ENCODE measurements around the gene TMED8.
A peak's percentile ranks its signal among the peaks of the same experiment; 100 is the strongest.

The TMED8 gene

GRCh38 chr14:77375973-77376770 lies 722 bp downstream of the TMED8 start:
- H4K8ac ChIP-seq (ENCODE audit: low read depth, low read length): peak overlapping the region; percentile 16
- H3K27me3 ChIP-seq (ENCODE audit: insufficient read depth, low read length, poor library complexity): no peaks in the 10 kb centered on the region
- no peak overlapping the region for H2BK120ac ChIP-seq (ENCODE audit: low read depth, low read length)
- no peak overlapping the region for H2AK5ac ChIP-seq (ENCODE audit: low read length)
- H3K4me3 ChIP-seq (ENCODE audit: low read length): peak overlapping the region; percentile 90
- peak overlapping the region; percentile 27 for H3K4me2 ChIP-seq (ENCODE audit: low read length)
- no peak overlapping the region for H4K5ac ChIP-seq (ENCODE audit: low read length)
- H3K27ac ChIP-seq (ENCODE audit: low read depth, low read length): no peak overlapping the region
- peak overlapping the region; percentile 93 for H3K9ac ChIP-seq (ENCODE audit: low read length)
- peak; percentile 34 for DNase-seq
- WGBS (ENCODE audit: extremely low coverage, insufficient coverage, low lambda C conversion rate): no CpG with 5 or more reads among the region's 24 CpGs
- no peak overlapping the region for H3K23ac ChIP-seq (ENCODE audit: low read length)
- H3K36me3 ChIP-seq (ENCODE audit: control insufficient read depth, insufficient read depth, low read length): no peaks in the 10 kb centered on the region
- no peaks in the 10 kb centered on the region for H3K79me2 ChIP-seq (ENCODE audit: control insufficient read depth, insufficient read depth, low read length)
- H2BK15ac ChIP-seq (replicated peaks; ENCODE audit: low read depth): no peak overlapping the region
- H2BK5ac ChIP-seq (ENCODE audit: low read length): no peak overlapping the region
- no peaks in the 10 kb centered on the region for H3K79me1 ChIP-seq (ENCODE audit: low read length)
- H3K18ac ChIP-seq (ENCODE audit: low read length): peak overlapping the region; percentile 88
- peak overlapping the region; percentile 98 for H3K56ac ChIP-seq (ENCODE audit: low read length)
- H3K4me1 ChIP-seq (ENCODE audit: control insufficient read depth, low read depth, low read length): peaks cover 5% of the 10 kb centered on the region
- H3K4ac ChIP-seq (ENCODE audit: low read depth, low read length): no peak overlapping the region

GRCh38 chr14:77375164-77375950 lies 1.5 kb downstream of the TMED8 start:
- no peak overlapping the region for H3K27ac ChIP-seq (ENCODE audit: low read depth, low read length)
- DNase-seq: no peak
- no peaks in the 10 kb centered on the region for H3K36me3 ChIP-seq (ENCODE audit: control insufficient read depth, insufficient read depth, low read length)
- H2BK120ac ChIP-seq (ENCODE audit: low read depth, low read length): no peak overlapping the region
- no CpG with 5 or more reads among the region's 9 CpGs for WGBS (ENCODE audit: extremely low coverage, insufficient coverage, low lambda C conversion rate)
- H3K4me2 ChIP-seq (ENCODE audit: low read length): no peak overlapping the region
- no peak overlapping the region for H3K56ac ChIP-seq (ENCODE audit: low read length)
- H2BK5ac ChIP-seq (ENCODE audit: low read length): no peak overlapping the region
- no peak overlapping the region for H3K4ac ChIP-seq (ENCODE audit: low read depth, low read length)
- H2AK5ac ChIP-seq (ENCODE audit: low read length): no peak overlapping the region
- H3K79me1 ChIP-seq (ENCODE audit: low read length): no peaks in the 10 kb centered on the region
- no peak overlapping the region for H4K5ac ChIP-seq (ENCODE audit: low read length)
- H3K4me3 ChIP-seq (ENCODE audit: low read length): no peak overlapping the region
- H3K27me3 ChIP-seq (ENCODE audit: insufficient read depth, low read length, poor library complexity): no peaks in the 10 kb centered on the region
- no peak overlapping the region for H3K18ac ChIP-seq (ENCODE audit: low read length)
- H3K79me2 ChIP-seq (ENCODE audit: control insufficient read depth, insufficient read depth, low read length): no peaks in the 10 kb centered on the region
- H2BK15ac ChIP-seq (replicated peaks; ENCODE audit: low read depth): no peak overlapping the region
- H3K23ac ChIP-seq (ENCODE audit: low read length): no peak overlapping the region
- no peak overlapping the region for H3K9ac ChIP-seq (ENCODE audit: low read length)
- peaks cover 5% of the 10 kb centered on the region for H3K4me1 ChIP-seq (ENCODE audit: control insufficient read depth, low read depth, low read length)
- no peak overlapping the region for H4K8ac ChIP-seq (ENCODE audit: low read depth, low read length)

DNA sequence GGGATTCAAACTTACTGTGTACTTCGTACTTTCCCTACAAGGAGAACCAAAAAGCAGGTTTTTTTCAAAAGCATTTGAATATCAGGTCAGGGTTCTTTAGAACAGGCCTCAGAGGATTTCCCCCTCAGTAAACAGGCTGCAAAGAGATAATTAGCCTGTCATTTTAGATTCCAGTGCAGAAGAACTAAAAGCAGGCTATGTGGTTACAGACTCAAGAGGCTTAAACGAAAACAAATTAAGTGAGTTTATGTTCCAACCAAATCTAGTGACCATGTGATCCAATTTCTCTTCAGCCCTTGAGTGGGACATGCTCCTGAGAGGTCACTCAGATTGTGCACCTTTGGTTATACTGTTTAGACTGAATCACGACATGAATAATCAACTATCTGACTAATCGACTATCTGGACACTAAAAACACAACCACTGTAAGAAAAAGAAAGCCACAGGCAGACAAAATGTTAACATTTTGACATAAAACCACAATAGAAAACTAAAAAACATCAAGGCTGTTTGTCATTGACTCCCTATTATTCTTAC lies 4.5 kb downstream of the TMED8 start:
- H3K27ac ChIP-seq (ENCODE audit: low read depth, low read length): no peak overlapping the region
- H4K8ac ChIP-seq (ENCODE audit: low read depth, low read length): no peak overlapping the region
- no peak overlapping the region for H3K56ac ChIP-seq (ENCODE audit: low read length)
- H3K36me3 ChIP-seq (ENCODE audit: control insufficient read depth, insufficient read depth, low read length): no peaks in the 10 kb centered on the region
- no peaks in the 10 kb centered on the region for H3K79me2 ChIP-seq (ENCODE audit: control insufficient read depth, insufficient read depth, low read length)
- no peak overlapping the region for H3K23ac ChIP-seq (ENCODE audit: low read length)
- H3K27me3 ChIP-seq (ENCODE audit: insufficient read depth, low read length, poor library complexity): no peaks in the 10 kb centered on the region
- no peak overlapping the region for H3K9ac ChIP-seq (ENCODE audit: low read length)
- DNase-seq: no peak
- no peaks in the 10 kb centered on the region for H3K79me1 ChIP-seq (ENCODE audit: low read length)
- H4K5ac ChIP-seq (ENCODE audit: low read length): no peak overlapping the region
- no peak overlapping the region for H3K4me2 ChIP-seq (ENCODE audit: low read length)
- H3K18ac ChIP-seq (ENCODE audit: low read length): no peak overlapping the region
- no peak overlapping the region for H3K4ac ChIP-seq (ENCODE audit: low read depth, low read length)
- no peak overlapping the region for H2BK120ac ChIP-seq (ENCODE audit: low read depth, low read length)
- H2BK5ac ChIP-seq (ENCODE audit: low read length): no peak overlapping the region
- H2AK5ac ChIP-seq (ENCODE audit: low read length): no peak overlapping the region
- WGBS (ENCODE audit: extremely low coverage, insufficient coverage, low lambda C conversion rate): no CpG with 5 or more reads among the region's 4 CpGs
- H3K4me1 ChIP-seq (ENCODE audit: control insufficient read depth, low read depth, low read length): peaks cover 3% of the 10 kb centered on the region
- no peak overlapping the region for H2BK15ac ChIP-seq (replicated peaks; ENCODE audit: low read depth)
- no peak overlapping the region for H3K4me3 ChIP-seq (ENCODE audit: low read length)

DNA sequence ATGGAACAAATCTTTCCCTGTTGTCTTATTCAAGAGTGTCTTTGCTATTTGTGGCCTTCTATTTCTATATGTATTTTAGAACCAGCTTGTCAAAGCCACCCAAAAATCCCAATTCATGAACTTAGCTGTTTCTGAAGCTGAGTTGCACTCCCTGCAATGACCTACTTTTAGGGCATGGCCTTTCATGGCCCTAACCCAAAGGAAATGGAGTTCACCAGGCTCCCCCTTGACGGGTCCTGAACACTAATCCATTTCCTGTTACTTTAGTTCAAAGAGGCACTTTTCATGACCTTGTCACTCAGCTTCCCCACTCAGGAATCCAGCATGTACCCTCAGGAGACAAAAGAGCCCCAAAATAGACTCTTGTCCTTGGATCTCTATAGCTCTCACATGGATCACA lies 7.6 kb downstream of the TMED8 start:
- H3K27me3 ChIP-seq (ENCODE audit: insufficient read depth, low read length, poor library complexity): no peaks in the 10 kb centered on the region
- H3K4me3 ChIP-seq (ENCODE audit: low read length): no peak overlapping the region
- no peak overlapping the region for H3K9ac ChIP-seq (ENCODE audit: low read length)
- H3K79me2 ChIP-seq (ENCODE audit: control insufficient read depth, insufficient read depth, low read length): no peaks in the 10 kb centered on the region
- no peak overlapping the region for H3K27ac ChIP-seq (ENCODE audit: low read depth, low read length)
- no peaks in the 10 kb centered on the region for H3K79me1 ChIP-seq (ENCODE audit: low read length)
- H2BK120ac ChIP-seq (ENCODE audit: low read depth, low read length): no peak overlapping the region
- no peak for DNase-seq
- no peak overlapping the region for H3K56ac ChIP-seq (ENCODE audit: low read length)
- no peak overlapping the region for H3K18ac ChIP-seq (ENCODE audit: low read length)
- H2BK15ac ChIP-seq (replicated peaks; ENCODE audit: low read depth): no peak overlapping the region
- H4K8ac ChIP-seq (ENCODE audit: low read depth, low read length): no peak overlapping the region
- H2BK5ac ChIP-seq (ENCODE audit: low read length): no peak overlapping the region
- H3K36me3 ChIP-seq (ENCODE audit: control insufficient read depth, insufficient read depth, low read length): no peaks in the 10 kb centered on the region
- no peak overlapping the region for H3K4me2 ChIP-seq (ENCODE audit: low read length)
- no peak overlapping the region for H3K4ac ChIP-seq (ENCODE audit: low read depth, low read length)
- no peak overlapping the region for H4K5ac ChIP-seq (ENCODE audit: low read length)
- no peaks in the 10 kb centered on the region for H3K4me1 ChIP-seq (ENCODE audit: control insufficient read depth, low read depth, low read length)
- no CpG with 5 or more reads among the region's 1 CpG for whole genome bisulfite sequencing (ENCODE audit: extremely low coverage, insufficient coverage, low lambda C conversion rate)
- no peak overlapping the region for H2AK5ac ChIP-seq (ENCODE audit: low read length)
- H3K23ac ChIP-seq (ENCODE audit: low read length): no peak overlapping the region

- Histone ChIP-seq H2BK15ac (replicated peaks; ENCODE audit: low read depth) (no peak overlapping the region), H3K4me3 (ENCODE audit: low read length) (no peak overlapping the region), H3K4ac (ENCODE audit: low read depth, low read length) (no peak overlapping the region), H3K4me1 (ENCODE audit: control insufficient read depth, low read depth, low read length) (no peaks in the 10 kb centered on the region), H4K8ac (ENCODE audit: low read depth, low read length) (no peak overlapping the region), H3K27me3 (ENCODE audit: insufficient read depth, low read length, poor library complexity) (no peaks in the 10 kb centered on the region), H3K79me1 (ENCODE audit: low read length) (no peaks in the 10 kb centered on the region), H3K36me3 (ENCODE audit: control insufficient read depth, insufficient read depth, low read length) (no peaks in the 10 kb centered on the region), H4K5ac (ENCODE audit: low read length) (no peak overlapping the region), H2BK5ac (ENCODE audit: low read length) (no peak overlapping the region), H2BK120ac (ENCODE audit: low read depth, low read length) (no peak overlapping the region), H3K9ac (ENCODE audit: low read length) (no peak overlapping the region), H3K18ac (ENCODE audit: low read length) (no peak overlapping the region), H2AK5ac (ENCODE audit: low read length) (no peak overlapping the region), H3K56ac (ENCODE audit: low read length) (no peak overlapping the region), H3K79me2 (ENCODE audit: control insufficient read depth, insufficient read depth, low read length) (no peaks in the 10 kb centered on the region), H3K4me2 (ENCODE audit: low read length) (no peak overlapping the region), H3K27ac (ENCODE audit: low read depth, low read length) (no peak overlapping the region), H3K23ac (ENCODE audit: low read length) (no peak overlapping the region)
- no CpG with 5 or more reads among the region's 3 CpGs for WGBS (ENCODE audit: extremely low coverage, insufficient coverage, low lambda C conversion rate)
- no peak for DNase-seq
Measured at GRCh38 chr14:77364146-77364545, 12.7 kb downstream of the TMED8 start.
